CD4-positive, alpha-beta T cell treated with Interleukin-17A for 4 hours (primary cell): ENCODE data around the gene ANKRD2.
A peak's percentile ranks its signal among the peaks of the same experiment; 100 is the strongest.
"Not testable (repeated sequence)": the region's sequence is repeated elsewhere in the genome, so short reads cannot be mapped to it uniquely, and the experiment has no call there.

Experiments
- DNase-seq: peaks from one replicate; pipeline ENCODE4 v3.0.0-alpha.2; 2020; ENCODE audit warnings: mixed read lengths

Gene ANKRD2

DNA sequence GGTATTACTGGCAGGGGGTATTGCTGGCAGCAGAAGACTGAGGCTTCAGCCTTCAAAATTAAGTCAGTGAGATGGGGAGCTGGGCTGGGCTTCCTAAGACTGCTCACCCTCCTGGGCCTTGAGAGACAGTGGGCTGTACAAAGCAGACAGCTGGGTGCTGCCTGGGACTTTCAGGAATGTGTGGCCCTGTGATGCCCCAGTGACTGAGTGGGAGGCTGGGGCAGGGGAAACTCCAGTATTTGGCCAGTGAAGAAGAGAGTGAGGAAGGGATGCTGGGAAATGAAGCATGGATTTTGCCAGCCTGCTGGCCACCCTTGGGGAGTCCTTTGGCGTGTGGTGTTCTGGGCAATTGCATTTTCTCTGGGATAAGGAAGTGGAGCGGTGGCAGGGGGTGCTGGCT, 442 bp downstream of the ANKRD2 start:
- no peak for DNase-seq

DNA sequence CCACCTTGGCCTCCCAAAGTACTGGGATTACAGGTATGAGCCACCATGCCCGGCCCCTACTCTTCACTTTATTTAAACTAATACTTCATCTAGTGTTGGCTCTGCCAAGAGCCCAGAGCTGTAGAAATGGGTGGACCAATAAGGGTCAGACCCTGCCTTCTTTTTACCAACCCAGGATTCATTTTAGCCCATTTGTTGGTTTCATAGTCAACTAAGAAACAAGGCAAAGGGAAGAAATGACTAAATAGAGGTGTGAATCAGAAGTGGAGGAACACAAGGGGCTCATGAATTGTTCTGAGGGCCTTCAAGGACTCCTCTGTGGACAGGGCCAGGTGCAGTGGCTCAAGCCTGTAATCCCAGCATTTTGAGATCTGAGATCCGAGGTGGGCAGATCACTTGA, 1.1 kb downstream of the ANKRD2 start:
- no peak for DNase-seq

DNA sequence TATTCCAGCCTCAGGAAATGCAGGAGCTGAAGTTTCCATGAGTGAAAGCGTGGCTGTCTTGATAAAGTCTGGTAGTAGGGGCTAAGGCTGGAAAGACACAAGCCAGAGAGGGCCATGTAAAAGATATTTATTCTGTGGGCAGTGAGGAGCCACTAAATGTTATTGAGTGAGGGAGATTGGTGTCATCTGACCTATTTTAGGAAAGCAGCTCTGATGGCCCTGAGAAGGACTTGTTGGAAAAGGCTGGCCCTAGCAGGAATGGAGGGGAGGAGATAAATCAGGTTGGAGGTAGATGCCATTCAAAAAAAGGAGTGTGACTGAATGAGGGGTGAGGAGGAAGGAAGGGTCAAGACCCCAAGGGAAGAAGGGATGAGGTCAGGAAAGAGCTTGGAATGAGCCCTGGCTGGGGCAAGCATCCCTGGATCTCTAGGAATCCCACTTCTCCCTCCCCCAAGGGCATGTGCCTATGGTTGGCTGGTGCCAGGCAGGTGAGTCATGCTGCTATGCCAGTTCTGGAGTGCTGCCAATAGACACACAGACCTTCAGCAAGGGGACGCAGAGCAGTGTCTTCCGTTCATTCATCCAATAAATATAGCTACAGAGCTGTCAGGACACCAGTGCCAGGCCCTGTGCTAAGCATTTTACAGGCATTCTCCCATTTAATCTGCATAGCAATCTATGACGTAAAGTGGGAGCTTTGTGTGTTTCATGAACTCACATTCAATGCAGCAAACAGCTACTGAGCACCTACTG, 2.0 kb downstream of the ANKRD2 start:
- peak; percentile 13 for DNase-seq

DNA sequence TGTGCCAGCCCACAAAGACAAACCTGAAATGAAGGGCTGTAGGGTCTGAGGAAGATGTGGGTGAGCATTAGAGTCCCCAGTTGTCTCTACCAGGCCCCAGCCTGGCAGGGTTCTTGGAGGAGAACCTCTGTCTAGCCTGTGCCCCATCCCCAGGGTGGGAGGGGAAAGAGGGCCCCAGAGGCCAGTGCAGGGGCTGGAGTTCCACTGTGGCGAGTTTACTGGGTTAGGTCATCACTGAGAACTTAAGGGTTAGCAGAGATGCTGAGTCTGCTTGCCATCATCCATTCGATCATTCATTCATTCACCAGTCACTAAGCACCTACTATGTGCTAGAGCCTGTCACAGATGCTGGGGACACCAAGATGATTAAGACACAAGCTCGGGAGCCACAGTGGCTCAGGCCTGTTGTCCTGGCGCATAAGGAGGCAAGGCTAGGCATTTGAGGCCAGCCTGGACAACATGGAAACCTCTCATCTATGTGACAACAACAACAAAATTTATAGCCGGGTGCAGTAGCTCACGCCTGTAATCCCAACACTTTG, 2.6 kb downstream of the ANKRD2 start:
- DNase-seq = no peak

DNA sequence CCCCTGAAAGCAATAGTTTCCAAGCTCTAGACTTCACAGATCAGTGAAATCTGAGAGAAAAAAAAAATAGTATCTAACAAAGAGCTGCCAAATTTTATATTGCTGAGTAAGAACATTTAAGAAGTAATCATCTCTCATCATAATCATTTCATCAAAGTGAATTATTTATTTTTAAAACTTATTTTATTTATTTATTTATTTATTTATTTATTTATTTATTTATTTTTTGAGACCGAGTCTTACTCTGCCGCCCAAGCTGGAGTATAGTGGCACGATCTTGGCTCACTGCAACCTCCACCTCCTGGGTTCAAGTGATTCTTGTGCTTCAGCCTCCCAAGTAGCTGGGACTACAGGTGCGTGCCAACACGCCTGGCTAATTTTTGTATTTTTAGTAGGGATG, 3.9 kb downstream of the ANKRD2 start:
- not testable (repeated sequence) for DNase-seq

DNA sequence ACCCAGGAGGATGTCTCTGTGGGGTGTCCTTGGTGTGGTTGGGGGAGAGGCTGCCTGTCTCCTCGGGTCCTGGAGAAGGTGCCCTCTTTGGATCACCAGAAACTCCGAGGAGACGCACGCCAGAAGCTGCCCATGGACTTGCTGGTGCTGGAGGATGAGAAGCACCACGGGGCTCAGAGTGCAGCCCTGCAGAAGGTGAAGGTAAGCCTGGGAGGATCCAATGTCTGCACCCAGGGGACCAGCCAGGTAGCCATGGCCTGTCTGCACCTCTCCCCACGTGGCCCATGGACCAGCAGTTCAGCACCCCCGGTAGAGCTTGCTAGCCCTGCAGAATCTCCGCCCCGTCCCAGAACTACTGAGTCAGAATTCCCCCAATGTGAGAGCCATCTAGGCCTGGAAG, 5.1 kb downstream of the ANKRD2 start:
- DNase-seq = no peak

DNA sequence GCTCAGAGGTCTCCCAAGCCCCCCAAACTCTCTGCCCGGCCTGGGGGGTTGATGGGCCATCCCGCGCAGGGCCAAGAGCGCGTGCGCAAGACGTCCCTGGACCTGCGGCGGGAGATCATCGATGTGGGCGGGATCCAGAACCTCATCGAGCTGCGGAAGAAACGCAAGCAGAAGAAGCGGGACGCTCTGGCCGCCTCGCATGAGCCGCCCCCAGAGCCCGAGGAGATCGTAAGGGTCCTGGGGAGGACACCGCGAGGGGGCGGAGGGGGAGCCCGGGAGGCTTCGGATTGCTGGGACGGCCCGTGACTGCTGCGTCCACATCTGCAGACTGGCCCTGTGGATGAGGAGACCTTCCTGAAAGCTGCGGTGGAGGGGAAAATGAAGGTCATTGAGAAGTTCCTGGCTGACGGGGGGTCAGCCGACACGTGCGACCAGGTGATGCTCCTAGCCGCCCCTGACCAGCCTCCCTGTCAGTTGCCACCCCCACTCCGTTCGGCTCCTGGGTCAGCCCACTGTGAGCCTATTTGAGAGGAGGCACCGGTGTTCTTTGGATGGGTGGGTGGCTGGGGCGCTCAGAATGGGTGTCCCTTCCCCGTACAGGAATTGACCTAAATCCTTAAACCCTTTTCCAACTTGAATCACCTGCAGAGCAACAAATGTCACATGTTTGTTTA, 5.7 kb downstream of the ANKRD2 start:
- no peak for DNase-seq

DNA sequence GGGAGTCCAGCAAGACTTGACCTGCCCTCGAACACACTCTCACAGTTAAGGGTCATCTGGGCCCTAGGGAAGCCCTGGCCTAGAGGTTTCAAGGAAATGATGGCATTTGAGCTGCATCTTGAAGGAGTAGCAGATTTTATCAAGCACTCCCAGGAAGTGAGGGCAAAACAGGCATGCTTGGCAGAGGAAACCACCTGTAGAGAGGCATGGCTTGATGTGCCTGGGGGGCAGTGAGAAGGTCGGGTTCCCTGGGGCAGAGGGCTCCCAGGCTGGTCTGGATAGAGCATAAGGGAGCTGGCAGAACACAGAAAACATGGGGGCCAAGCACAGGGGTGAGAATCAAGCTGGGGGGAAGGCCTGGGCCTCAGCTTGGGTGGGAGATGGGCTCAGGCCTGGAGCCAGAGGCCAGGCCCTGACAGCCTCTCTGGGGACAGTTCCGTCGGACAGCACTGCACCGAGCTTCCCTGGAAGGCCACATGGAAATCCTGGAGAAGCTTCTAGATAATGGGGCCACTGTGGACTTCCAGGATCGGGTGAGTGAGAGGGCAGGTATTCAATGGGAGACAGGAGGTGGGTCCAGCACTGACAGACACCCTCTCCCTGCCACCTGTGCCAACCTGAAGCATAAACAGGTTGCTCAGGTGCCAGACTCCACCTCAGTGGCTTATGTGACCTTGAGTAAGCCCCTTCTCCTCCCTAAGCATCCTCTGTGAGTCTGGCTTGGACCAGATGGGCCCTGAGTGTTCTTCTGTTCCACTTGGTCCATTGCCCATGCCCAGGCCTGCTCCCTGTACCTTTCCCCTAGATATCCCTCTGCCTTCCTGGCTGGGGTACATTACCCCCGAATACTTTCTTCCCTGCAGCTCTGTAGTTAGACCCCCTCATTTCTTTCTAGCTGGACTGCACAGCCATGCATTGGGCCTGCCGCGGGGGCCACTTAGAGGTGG, 8.1 kb downstream of the ANKRD2 start:
- no peak for DNase-seq

DNA sequence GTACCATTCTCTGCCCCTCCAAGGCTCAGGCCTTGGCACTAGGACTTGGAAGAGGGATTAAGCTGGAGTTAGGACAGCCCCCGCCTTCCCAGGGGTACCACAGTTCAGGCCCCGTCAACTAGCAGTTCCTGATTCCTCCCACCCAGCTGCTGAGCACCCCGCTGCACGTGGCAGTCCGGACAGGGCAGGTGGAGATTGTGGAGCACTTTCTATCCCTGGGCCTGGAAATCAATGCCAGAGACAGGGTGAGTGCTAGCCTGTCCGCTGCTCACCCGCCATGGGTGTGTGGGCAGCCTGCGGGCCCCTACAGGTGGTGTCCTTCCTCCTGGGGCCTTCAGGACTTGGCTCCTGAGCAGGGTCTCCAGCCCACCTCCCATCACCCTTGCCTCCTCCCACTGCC, 9.6 kb downstream of the ANKRD2 start:
- no peak for DNase-seq

DNA sequence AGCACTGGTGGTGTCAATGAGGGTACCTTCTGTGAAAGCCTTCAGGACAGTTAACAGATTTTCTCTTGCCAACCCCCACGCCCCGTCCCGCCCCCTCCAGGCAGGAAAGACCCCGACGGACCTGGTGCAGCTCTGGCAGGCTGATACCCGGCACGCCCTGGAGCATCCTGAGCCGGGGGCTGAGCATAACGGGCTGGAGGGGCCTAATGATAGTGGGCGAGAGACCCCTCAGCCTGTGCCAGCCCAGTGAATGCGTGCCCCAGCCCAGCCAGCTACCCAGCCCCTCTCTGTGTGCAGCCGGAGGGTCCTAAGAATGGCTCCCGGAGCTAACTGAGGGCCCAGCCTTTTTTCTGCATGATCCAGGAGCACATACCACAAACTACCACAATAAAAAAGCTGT, 10.9 kb downstream of the ANKRD2 start:
- no peak for DNase-seq

DNA sequence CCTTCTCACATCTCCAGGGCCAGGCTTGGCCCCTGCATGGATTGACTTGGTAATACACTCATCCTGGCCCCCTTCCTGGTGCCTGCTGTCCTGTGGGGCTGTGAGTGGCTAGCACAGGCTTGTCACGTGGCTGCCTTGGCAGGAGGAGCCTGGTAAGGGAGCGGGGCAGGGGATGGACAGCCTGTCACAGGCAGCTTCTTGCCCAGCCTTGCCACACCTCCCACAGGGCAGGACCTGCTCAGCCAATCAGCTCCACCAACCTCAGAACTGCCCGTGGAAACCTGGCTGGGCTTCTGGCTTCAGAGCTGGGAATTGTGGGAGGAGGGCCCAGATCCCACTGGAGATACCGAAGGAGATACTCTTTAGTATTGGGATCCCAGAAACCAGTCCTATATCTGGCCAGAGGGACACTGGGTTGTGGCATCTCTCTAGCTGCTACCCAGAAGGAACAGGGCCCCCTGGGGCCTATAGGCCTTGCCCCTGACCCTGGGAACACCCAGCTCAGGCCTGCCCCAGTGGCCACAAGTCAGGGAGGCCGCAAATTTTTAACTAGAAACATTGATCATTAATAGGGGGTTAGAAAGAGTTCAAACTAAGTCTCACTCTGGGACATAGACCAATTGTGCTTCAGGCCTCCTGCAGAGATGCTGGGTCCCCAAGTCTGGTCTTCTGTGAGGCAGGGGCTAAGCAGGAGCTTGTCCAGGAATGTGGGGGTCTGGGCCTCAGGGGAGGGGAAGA, 11.7 kb downstream of the ANKRD2 start, which contains the start of gene HOGA1:
Gene HOGA1, plus strand, starts transcription at position 330 of the 738 bp plus-strand sequence. Its CDS starts 315 bp downstream, at position 645.
- DNase-seq = no peak

DNA sequence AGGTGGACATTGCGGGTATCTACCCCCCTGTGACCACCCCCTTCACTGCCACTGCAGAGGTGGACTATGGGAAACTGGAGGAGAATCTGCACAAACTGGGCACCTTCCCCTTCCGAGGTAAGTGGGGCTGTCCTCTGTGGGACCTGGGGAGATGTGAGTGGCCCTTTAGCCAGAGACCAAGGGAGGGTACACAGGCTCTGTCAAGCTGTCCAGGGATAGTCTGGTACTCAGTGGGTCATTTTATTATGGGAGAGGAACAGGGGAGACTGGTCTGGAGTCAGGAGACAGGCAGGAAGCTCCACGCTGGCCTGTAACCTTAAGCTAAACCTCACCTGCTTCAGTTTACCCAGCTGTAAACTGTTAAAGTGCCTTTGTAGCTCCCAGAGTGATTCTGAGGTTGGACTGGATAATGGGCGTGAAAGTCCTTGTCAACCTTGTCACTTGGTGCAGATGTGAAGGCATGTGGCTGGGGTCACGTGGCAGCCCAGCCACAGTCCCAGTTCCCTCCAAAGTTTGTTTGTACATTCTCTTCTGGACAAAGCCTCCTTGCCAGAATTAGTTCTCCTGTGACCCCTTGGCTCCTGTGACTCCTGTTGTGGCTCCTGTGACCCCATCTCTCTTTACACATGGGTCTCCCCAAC, 12.3 kb downstream of the ANKRD2 start:
- DNase-seq = no peak

DNA sequence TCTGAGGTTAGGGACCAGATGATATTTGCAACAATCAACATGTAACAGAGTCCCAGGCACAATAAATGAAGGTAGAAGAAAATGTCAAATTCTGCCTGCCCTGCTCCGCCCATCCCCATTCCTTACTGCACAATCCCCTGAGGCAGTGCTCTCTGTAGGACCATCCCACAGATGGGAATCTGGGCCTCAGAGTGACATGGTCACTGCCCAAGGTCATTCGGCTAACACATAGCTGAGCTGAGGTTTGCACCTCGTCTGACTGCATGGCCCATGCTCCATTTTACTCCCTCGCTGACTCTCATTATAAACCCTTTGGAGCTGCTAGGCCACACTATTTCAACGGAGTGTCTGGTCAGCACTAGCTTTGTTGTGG, 12.8 kb downstream of the ANKRD2 start:
- no peak for DNase-seq

DNA sequence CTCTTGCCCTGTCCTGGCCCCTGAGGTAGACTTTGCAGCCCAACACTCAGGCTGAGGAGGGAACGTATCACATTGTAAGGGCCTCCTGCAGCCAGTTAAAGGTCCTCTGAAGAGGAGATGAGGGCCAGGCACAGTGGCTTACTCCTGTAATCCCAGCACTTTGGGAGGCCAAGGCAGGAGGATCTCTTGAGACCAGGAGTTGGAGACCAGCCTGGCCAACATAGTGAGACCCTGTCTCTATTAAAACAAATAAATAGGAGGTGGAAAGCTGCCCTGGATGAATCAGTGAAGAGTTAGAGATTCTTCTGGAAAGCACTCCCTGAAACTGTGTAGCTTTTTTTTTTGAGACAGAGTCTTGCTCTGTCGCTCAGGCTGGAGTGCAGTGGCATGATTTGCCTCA, 14.6 kb downstream of the ANKRD2 start:
- DNase-seq = no peak

DNA sequence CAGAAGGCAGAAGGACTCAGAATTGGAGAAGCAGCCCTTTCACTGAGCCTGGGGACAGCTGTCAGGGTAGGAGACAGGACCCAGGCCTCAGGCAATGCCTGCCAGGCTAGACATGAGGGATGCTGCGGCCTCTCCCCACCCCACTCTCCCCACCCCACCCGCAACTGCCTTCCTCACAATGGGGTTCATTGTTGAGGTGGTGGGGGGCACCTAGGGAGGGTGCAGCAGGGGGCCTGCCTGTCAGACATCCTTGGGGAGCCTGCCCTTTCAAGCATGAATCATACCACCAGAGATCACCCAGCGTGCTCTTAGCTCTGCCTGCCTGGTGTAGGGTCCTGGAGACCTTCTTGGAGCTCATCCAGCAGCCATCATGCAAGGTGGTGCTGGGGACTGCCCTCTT, 16.9 kb downstream of the ANKRD2 start, which contains the start of gene C10orf62:
Gene C10orf62, plus strand, starts transcription at position 243 of the 400 bp plus-strand sequence. CDS start 177 bp downstream, outside the sequence.
- no peak for DNase-seq

DNA sequence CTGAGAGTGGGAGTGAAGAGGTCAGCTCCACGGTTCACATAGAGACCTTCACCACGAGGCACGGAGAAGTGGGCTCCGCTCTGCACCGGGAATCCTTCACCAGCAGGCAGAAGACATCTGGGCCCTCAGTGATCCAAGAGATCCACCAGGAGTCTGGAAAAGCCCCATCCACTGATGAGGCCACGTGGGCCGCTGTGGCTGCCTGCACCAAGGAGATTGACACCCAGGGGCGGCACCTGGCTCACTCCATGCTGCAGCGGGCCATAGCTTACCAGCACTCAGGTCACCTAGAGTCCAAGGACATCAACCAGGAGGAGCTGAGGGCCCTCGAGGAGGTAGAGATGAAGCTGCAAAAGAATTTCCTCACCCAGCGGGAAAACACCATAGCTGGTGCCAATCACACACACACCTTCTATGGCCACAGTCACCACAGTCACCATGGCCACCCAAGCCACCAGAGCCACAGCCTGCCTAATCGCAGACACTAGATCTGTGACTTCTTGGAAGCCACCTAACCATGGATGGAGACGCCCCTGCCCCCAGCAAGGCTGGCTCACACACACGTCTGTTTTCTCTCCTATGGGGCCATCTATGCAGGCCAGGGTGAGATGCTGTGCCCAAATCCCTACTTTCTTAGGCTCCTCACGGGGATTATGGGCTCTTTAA, 17.6 kb downstream of the ANKRD2 start:
- DNase-seq = no peak

DNA sequence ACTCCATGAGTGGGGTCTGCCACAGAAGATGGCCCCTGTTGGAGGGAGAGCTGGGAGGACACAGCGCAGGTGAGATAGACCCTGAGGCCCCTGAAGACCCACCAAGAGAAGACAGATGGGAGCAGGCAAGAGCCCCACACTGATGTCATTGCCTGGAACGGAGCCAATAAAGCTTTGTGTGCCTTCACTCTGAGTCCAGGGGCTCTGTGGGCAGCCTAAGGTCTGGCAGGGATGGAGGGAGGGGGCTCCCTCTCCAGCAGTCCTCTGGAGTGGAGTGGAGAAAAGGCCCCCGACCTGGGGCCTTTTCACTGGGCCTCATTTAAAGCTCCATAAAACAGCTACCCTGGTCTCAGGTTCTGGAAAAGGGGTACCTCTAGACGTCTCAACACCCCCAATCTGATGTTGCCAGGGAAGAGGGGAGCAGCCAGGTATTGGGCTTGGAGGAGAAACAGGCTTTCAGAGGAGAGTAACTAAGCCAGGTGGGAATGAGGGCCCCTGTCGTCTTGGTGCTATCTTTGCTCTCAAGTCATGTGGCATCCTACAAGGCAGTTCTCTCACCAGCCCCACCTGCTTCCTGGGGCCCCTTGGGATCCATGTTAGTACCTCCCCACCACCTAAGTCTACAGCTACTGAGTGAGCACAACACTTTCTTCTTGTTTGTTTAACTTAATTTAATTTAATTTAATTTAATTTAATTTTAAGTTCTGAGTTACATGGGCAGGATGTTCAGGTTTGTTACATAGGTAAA, 18.3 kb downstream of the ANKRD2 start:
- DNase-seq = no peak

DNA sequence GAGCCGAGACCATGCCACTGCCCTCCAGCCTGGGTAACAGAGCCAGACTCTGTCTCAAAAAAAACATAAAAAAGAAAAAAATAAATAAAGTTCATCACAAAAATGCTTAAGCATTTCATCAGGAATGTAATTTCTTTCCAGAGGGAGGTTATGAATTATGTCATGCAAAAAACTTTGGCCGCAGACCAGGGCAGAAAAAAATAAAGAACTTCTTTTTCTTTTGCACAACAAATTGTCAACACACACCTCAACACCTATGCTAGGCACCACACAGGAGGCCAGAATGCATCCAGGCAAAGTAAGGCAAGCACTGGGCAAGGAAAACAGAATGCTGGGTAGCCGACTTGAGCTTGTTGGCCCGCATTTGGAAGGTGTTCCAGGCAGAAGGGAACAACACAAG, 20.8 kb downstream of the ANKRD2 start:
- DNase-seq = no peak

DNA sequence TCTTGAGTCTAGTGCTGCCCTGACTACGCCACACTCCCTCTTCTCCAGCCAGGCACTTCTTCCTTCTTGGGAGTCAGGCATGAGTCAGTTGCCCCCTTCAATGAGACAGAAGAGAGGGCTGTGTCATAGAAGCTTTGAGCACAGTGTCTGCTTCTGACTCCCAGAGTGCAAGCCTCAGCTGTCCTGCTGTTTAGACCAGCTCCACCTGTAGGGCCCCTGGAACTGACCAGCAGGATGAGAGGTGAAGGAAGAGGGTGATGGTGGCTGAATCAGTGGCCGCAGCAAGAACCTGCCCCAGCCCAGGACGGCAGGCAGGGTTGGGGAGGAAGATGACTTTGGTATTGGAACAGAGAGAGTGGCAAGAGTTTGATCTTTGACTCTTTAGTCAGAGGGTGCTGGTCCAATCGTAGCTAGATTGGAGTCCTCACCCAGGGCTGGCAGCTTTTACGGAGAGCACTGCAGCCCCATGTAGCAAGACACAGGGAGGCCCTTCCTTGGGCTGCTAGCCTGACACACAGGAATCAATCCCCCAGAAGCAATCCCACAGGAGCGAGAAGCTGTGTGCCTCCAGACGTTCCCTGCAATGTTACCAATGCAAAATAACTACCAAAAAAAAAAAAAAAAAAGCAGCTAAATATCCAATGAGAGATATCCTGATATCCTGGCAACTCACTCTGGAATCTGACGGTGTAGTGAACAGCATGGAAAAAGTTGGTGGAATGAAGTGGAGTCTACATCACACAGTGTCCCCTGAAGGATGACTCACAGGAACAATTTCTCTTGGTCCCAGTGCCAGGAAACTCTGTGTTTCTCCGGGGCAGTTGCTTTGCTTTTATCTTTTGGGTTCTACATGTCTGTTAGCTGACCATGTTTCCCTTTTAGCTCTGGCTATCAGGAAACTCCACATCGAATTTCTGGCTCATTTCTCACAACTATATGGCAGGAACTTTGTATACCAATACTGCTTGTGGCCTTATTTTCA, 23.8 kb downstream of the ANKRD2 start:
- no peak for DNase-seq
